ENCODE data around the gene GET4.
"Not testable (repeated sequence)": the region's sequence is repeated elsewhere in the genome, so short reads cannot be mapped to it uniquely, and the experiment has no call there.

The GET4 gene

DNA sequence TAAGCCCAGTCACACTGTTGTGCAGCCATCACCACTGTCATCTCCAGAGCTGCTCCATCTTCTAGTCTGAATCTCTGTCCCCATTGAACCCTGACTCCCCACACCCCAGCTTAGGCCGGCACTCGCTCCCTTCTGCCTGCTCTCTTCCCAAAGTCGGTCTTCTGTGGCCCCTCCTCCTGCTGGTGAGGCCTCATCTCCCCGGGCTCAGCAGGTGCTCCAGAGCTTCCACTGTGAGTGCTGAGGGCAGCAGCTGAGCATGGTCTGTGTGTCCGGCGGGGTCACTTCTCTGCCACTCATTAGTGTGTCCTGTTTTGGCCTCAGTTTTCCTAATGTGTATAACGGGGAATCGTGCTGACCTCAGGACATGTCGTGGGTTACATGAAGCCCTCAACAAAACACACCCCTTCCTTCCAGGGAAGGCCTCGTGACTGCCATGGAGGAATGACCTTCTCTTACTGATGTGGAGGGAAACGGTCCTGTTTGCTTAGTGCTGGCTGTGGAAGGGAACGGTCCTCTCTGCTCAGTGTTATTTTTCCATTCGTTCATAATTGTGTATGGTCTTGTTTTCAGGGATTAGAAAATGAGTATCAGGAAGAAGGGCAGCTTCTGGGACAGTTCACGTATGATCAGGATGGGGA is 4.3 kb upstream of the GET4 start:
- Histone ChIP-seq H3K27ac (ENCODE audit: low read depth, low read length) (peak overlapping the region; percentile 9; the same call in 1 of the 2 replicates), H3K27me3 (ENCODE audit: insufficient read depth, low read length) (no peaks in the 10 kb centered on the region), H3K4me1 (ENCODE audit: control insufficient read depth, insufficient read depth, low read length, unreplicated experiment) (peaks cover 20% of the 10 kb centered on the region), H3K79me2 (ENCODE audit: control insufficient read depth, insufficient read depth, low read length, unreplicated experiment) (peaks cover 2% of the 10 kb centered on the region), H3K36me3 (ENCODE audit: insufficient read depth, low read length) (peaks cover 16% of the 10 kb centered on the region; the same call in 1 of the 2 replicates), H2AFZ (ENCODE audit: low read length, unreplicated experiment) (no peak overlapping the region), H3K4me3 (ENCODE audit: low read depth, low read length) (no peak overlapping the region)

DNA sequence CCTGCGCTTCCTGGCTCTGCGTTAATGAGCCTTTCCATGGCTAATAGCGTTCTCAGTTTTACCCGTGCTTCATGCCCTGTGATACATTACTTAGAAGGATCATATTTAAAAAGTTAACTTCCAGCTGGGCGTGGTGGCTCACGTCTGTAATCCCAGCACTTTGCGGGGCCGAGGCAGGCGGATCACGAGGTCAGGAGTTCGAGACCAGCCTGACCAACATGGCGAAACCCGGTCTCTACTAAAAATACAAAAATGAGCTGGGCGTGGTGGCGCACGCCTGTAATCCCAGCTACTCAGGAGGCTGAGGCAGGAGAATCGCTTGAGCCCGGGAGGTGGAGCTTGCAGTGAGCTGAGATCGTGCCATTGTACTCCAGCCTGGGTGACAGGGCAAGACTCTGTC is 3.7 kb upstream of the GET4 start:
- H3K4me3 ChIP-seq (ENCODE audit: low read depth, low read length); H2AFZ ChIP-seq (ENCODE audit: low read length, unreplicated experiment); H3K79me2 ChIP-seq (ENCODE audit: control insufficient read depth, insufficient read depth, low read length, unreplicated experiment); H3K27me3 ChIP-seq (ENCODE audit: insufficient read depth, low read length): not testable (repeated sequence)
- Histone ChIP-seq H3K27ac (ENCODE audit: low read depth, low read length) (peak overlapping the region; percentile 9; the same call in 1 of the 2 replicates), H3K4me1 (ENCODE audit: control insufficient read depth, insufficient read depth, low read length, unreplicated experiment) (peaks cover 14% of the 10 kb centered on the region), H3K36me3 (ENCODE audit: insufficient read depth, low read length) (peaks cover 16% of the 10 kb centered on the region; the same call in 1 of the 2 replicates)

- Histone ChIP-seq H3K36me3 (ENCODE audit: insufficient read depth, low read length) (peaks cover 16% of the 10 kb centered on the region; the same call in 1 of the 2 replicates), H3K79me2 (ENCODE audit: control insufficient read depth, insufficient read depth, low read length, unreplicated experiment) (peaks cover 12% of the 10 kb centered on the region), H3K4me3 (ENCODE audit: low read depth, low read length) (no peak overlapping the region), H3K4me1 (ENCODE audit: control insufficient read depth, insufficient read depth, low read length, unreplicated experiment) (peaks cover 15% of the 10 kb centered on the region), H3K27ac (ENCODE audit: low read depth, low read length) (peak overlapping the region; percentile 47), H2AFZ (ENCODE audit: low read length, unreplicated experiment) (peak overlapping the region; percentile 17), H3K27me3 (ENCODE audit: insufficient read depth, low read length) (no peaks in the 10 kb centered on the region)
These were observed 2.9 kb upstream of the GET4 start for GRCh38 chr7:873367-874002.

DNA sequence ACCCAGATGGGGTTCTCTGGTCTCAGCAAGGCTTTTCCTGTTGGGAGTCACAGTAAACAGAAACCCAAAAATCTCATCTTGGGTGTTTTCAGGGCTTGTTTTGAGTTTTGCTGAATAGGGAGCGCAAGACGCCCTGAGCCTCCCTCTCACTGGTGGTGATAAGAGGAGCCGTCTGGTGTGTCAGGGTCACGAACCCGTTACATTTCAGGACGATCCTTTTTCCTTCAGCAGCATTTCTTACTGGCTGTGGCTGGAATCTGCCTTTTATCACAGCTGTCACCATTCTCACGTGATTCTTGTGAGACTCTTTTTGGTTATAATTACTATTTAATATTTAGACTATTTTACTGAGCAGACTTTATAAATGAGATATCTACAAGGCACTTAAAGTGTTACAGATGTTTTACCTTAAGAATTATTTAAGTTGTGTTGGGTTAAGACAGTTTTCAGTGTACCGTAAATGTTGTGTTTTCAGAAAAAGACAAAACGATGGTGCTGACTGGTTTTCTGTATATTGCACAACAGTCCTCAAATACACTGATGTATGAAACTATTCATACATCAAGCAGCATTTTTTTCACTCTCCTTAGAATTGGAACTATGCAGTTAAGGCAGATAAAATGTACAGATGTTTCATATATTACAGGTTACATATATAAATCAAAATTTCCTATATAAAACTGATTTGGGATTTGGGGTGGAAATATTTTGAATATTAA is 2.2 kb upstream of the GET4 start:
- H2AFZ ChIP-seq (ENCODE audit: low read length, unreplicated experiment), result no peak overlapping the region
- peaks cover 19% of the 10 kb centered on the region for H3K4me1 ChIP-seq (ENCODE audit: control insufficient read depth, insufficient read depth, low read length, unreplicated experiment)
- H3K4me3 ChIP-seq (ENCODE audit: low read depth, low read length), result no peak overlapping the region
- H3K36me3 ChIP-seq (ENCODE audit: insufficient read depth, low read length), result peaks cover 16% of the 10 kb centered on the region; the same call in 1 of the 2 replicates
- peaks cover 19% of the 10 kb centered on the region for H3K79me2 ChIP-seq (ENCODE audit: control insufficient read depth, insufficient read depth, low read length, unreplicated experiment)
- H3K27ac ChIP-seq (ENCODE audit: low read depth, low read length), result peak overlapping the region; percentile 47; the same call in 1 of the 2 replicates
- H3K27me3 ChIP-seq (ENCODE audit: insufficient read depth, low read length), result no peaks in the 10 kb centered on the region

DNA sequence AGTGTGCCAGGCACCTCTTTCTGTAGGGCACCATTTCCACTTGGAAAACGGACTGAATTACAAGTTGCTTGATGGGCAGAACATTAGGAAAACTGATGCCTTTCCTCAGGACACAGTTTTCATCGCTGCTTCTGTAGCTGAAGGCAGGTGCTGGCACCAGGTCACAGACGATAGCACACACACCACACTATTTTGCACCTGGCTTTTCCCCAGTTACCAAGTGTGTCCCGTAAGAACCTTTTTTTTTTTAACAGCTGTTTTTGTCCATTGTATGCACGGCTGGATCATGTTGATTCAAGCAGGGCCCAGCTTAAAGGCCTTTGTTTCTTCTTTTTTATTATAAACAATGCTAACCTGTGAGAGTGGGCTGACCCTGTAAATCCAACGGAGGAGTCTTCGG is 1.3 kb upstream of the GET4 start:
- Histone ChIP-seq H3K4me3 (ENCODE audit: low read depth, low read length) (no peak overlapping the region), H3K27ac (ENCODE audit: low read depth, low read length) (no peak overlapping the region), H3K27me3 (ENCODE audit: insufficient read depth, low read length) (no peaks in the 10 kb centered on the region), H3K79me2 (ENCODE audit: control insufficient read depth, insufficient read depth, low read length, unreplicated experiment) (peaks cover 24% of the 10 kb centered on the region), H3K4me1 (ENCODE audit: control insufficient read depth, insufficient read depth, low read length, unreplicated experiment) (peaks cover 22% of the 10 kb centered on the region), H3K36me3 (ENCODE audit: insufficient read depth, low read length) (peaks cover 11% of the 10 kb centered on the region; the same call in 1 of the 2 replicates), H2AFZ (ENCODE audit: low read length, unreplicated experiment) (no peak overlapping the region)

DNA sequence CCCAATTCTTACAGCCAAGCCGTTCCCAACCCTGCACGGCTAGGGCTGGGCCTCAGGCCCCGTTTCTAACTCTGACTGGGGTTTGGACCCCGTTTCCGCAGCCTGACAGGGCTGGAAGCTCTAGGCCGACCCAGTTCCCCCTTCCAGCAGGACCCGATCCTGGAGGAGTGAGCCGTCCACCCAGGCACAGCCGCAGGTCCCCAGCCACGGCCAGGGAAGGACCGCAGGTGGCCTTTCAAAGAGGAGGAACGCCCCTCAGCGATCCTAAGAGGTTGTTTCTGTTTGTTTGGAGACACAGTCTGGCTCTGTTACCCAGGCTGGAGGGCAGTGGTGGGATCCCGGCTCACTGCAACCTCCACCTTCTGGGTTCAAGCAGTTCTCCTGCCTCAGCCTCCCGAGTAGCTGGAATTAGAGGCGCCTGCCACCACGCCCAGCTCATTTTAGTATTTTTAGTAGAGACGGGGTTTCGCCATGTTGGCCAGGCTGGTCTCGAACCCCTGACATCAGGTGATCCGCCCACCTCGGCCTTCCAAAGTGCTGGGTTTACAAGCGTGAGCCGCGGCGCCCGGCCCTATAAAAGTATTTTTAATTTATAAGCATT is 778 bp upstream of the GET4 start:
- peaks cover 29% of the 10 kb centered on the region for H3K79me2 ChIP-seq (ENCODE audit: control insufficient read depth, insufficient read depth, low read length, unreplicated experiment)
- peaks cover 11% of the 10 kb centered on the region; the same call in 1 of the 2 replicates for H3K36me3 ChIP-seq (ENCODE audit: insufficient read depth, low read length)
- H3K4me3 ChIP-seq (ENCODE audit: low read depth, low read length), result peak overlapping the region; percentile 52
- H3K27ac ChIP-seq (ENCODE audit: low read depth, low read length), result peak overlapping the region; percentile 71
- H2AFZ ChIP-seq (ENCODE audit: low read length, unreplicated experiment), result no peak overlapping the region
- no peaks in the 10 kb centered on the region for H3K27me3 ChIP-seq (ENCODE audit: insufficient read depth, low read length)
- H3K4me1 ChIP-seq (ENCODE audit: control insufficient read depth, insufficient read depth, low read length, unreplicated experiment), result peaks cover 22% of the 10 kb centered on the region

DNA sequence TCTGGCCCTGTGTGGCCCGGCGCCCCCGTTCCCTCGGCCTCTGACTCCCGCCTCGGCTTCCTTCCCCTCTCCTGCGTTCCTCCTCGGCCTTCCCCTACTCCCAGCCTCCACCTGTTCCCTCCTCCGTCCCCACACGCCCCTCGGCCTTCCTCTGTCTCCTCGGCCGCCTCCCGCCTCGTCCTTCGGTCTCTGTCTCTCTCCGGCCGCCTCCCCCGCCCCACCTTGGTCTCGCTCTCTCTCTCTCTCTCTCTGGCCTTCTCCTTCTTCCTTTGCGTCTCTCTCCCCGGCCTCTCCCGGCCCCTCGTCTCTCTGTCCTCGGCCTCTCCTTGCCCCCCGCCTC is 588 bp downstream of the GET4 start:
- peak overlapping the region; percentile 87 for H3K4me3 ChIP-seq (ENCODE audit: low read depth, low read length)
- H2AFZ ChIP-seq (ENCODE audit: low read length, unreplicated experiment), result peak overlapping the region; percentile 91
- H3K36me3 ChIP-seq (ENCODE audit: insufficient read depth, low read length), result peaks cover 13% of the 10 kb centered on the region; the same call in 1 of the 2 replicates
- peaks cover 42% of the 10 kb centered on the region for H3K79me2 ChIP-seq (ENCODE audit: control insufficient read depth, insufficient read depth, low read length, unreplicated experiment)
- no peaks in the 10 kb centered on the region for H3K27me3 ChIP-seq (ENCODE audit: insufficient read depth, low read length)
- H3K4me1 ChIP-seq (ENCODE audit: control insufficient read depth, insufficient read depth, low read length, unreplicated experiment), result peaks cover 22% of the 10 kb centered on the region
- peak overlapping the region; percentile 33; the same call in 1 of the 2 replicates for H3K27ac ChIP-seq (ENCODE audit: low read depth, low read length)

DNA sequence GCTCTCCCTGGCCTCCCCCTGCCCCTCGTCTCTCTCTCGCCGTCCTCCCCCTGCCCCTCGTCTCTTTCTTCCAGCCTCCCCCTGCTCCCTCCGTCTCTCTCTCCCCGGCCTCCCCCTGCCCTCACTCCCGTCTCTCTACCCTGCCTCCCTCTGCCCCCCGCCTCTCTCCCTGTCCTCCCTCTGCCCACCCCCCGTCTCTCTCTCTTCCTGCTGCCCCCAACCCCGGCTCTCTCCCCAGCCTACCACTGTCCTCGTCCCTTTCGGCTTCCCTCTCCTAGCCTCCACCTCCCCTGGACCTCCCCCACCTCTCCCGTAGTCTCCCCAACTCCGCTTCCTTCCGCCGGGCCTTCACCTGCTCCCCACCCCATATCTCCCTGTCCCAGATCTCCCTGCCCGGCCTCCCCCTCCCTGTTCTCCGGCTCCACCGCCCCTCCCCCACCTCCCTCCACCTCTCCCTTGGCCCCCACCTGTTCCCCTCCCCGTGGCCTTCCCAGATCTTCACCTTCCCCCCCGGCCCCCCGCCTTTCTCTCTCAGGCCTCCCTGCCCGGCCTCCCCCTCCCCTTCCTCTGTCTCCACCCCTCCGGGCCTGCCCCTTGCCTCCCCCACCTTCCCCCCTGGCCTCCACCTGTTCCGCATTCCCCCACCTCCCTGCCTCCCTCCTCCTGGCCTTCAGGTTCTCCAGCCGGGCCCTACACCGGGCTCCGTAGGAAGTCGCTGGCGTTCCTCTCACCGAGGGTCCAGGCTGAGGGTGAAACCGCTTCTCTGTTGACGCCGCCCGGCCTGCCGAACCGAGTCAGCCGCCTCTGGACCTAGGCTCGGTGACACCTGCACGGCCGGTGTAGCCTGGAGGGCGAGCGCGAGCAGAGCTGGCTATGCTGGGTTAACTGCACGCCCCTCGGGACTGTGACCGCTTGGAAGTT is 1.2 kb downstream of the GET4 start:
- Histone ChIP-seq H3K4me3 (ENCODE audit: low read depth, low read length) (peak overlapping the region; percentile 87), H3K27me3 (ENCODE audit: insufficient read depth, low read length) (no peaks in the 10 kb centered on the region), H2AFZ (ENCODE audit: low read length, unreplicated experiment) (no peak overlapping the region), H3K36me3 (ENCODE audit: insufficient read depth, low read length) (peaks cover 8% of the 10 kb centered on the region; the same call in 1 of the 2 replicates), H3K27ac (ENCODE audit: low read depth, low read length) (peak overlapping the region; percentile 33; the same call in 1 of the 2 replicates), H3K4me1 (ENCODE audit: control insufficient read depth, insufficient read depth, low read length, unreplicated experiment) (peaks cover 22% of the 10 kb centered on the region), H3K79me2 (ENCODE audit: control insufficient read depth, insufficient read depth, low read length, unreplicated experiment) (peaks cover 46% of the 10 kb centered on the region)

GRCh38 chr7:879093-879492 is 2.7 kb downstream of the GET4 start:
- Histone ChIP-seq H3K79me2 (ENCODE audit: control insufficient read depth, insufficient read depth, low read length, unreplicated experiment) (peaks cover 60% of the 10 kb centered on the region), H3K27ac (ENCODE audit: low read depth, low read length) (no peak overlapping the region), H3K36me3 (ENCODE audit: insufficient read depth, low read length) (peaks cover 8% of the 10 kb centered on the region; the same call in 1 of the 2 replicates), H2AFZ (ENCODE audit: low read length, unreplicated experiment) (no peak overlapping the region), H3K27me3 (ENCODE audit: insufficient read depth, low read length) (no peaks in the 10 kb centered on the region), H3K4me3 (ENCODE audit: low read depth, low read length) (no peak overlapping the region; the same call in 1 of the 2 replicates), H3K4me1 (ENCODE audit: control insufficient read depth, insufficient read depth, low read length, unreplicated experiment) (peaks cover 13% of the 10 kb centered on the region)
